Measurements from ENCODE around the gene VPREB1.
"Not testable (repeated sequence)": the region's sequence is repeated elsewhere in the genome, so short reads cannot be mapped to it uniquely, and the experiment has no call there.

- TF ChIP-seq CTCF (IDR thresholded peaks at IDR 0.05; ENCODE audit: low read depth, low read length); EZH2phosphoT487 (IDR thresholded peaks at IDR 0.05; ENCODE audit: low read depth): not testable (repeated sequence)
These were observed 45.1 kb downstream of the VPREB1 start for GRCh38 chr22:22289666-22290065.

All from OCI-LY3 (cell line).